ENCODE results near the gene CFTR. TPM values are rescaled to one million over a fixed set of nuclear protein-coding genes. Genes with fewer than 3 reads are reported as not detected.

The CFTR gene
- total RNA-seq, 4 donors from 2014 or later = not detected

DNA sequence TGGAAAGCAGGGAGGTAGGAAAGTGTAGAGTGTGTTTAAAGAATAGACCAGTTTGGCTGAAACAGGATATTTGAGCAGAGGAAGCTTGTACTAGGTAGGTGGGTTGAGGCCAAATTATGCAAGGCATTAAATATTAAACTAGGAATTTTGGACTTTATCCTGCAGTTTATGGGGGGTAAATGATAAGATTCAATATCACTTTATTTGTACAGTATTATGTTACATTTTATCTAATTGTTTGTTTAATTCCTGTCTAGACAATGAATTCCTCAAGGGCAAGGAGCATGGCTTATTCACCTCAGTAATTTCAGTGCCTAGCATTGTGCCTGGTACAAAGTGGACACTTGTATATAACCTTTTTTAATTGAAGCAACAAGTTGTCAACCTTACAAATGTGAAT, 125.9 kb downstream of the CFTR start:
- DNase-seq = no peak
- Histone ChIP-seq H3K27me3 (no peaks in the 10 kb centered on the region), H3K4me3 (replicated peaks in 1 of 3) (no peak overlapping the region), H3K9me3 (no peaks in the 10 kb centered on the region), H3K27ac (no peak overlapping the region), H3K36me3 (no peaks in the 10 kb centered on the region), H3K4me1 (no peaks in the 10 kb centered on the region)
- intact Hi-C loops (cut with DNase I) = no loop called here
- no peak for TF ChIP-seq POLR2A (IDR thresholded peaks at IDR 0.05)
- TF ChIP-seq, protein P1, sequence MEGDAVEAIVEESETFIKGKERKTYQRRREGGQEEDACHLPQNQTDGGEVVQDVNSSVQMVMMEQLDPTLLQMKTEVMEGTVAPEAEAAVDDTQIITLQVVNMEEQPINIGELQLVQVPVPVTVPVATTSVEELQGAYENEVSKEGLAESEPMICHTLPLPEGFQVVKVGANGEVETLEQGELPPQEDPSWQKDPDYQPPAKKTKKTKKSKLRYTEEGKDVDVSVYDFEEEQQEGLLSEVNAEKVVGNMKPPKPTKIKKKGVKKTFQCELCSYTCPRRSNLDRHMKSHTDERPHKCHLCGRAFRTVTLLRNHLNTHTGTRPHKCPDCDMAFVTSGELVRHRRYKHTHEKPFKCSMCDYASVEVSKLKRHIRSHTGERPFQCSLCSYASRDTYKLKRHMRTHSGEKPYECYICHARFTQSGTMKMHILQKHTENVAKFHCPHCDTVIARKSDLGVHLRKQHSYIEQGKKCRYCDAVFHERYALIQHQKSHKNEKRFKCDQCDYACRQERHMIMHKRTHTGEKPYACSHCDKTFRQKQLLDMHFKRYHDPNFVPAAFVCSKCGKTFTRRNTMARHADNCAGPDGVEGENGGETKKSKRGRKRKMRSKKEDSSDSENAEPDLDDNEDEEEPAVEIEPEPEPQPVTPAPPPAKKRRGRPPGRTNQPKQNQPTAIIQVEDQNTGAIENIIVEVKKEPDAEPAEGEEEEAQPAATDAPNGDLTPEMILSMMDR (IDR thresholded peaks at IDR 0.05) = no peak

DNA sequence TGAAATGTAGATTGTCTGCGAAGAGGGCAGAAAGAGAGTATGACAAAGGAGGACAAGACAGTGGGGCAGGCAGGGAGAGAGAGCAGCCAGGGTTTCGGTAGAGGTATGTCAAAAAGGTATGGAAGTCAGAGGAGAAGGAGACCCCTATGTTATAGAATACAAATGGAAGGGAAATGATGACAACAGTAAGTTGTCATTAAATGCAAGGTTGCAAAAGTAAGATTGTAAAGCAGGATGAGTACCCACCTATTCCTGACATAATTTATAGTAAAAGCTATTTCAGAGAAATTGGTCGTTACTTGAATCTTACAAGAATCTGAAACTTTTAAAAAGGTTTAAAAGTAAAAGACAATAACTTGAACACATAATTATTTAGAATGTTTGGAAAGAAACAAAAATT, 126.3 kb downstream of the CFTR start:
- H3K4me1 ChIP-seq = no peaks in the 10 kb centered on the region

DNA sequence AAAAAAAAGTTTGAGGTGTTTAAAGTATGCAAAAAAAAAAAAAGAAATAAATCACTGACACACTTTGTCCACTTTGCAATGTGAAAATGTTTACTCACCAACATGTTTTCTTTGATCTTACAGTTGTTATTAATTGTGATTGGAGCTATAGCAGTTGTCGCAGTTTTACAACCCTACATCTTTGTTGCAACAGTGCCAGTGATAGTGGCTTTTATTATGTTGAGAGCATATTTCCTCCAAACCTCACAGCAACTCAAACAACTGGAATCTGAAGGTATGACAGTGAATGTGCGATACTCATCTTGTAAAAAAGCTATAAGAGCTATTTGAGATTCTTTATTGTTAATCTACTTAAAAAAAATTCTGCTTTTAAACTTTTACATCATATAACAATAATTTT, 130.6 kb downstream of the CFTR start:
- no peak overlapping the region for H3K4me3 ChIP-seq (replicated peaks in 1 of 3)
- H3K27me3 ChIP-seq = no peaks in the 10 kb centered on the region
- H3K36me3 ChIP-seq = no peaks in the 10 kb centered on the region
- TF ChIP-seq, protein P1 (IDR thresholded peaks at IDR 0.05) = no peak
- no peak for TF ChIP-seq POLR2A (IDR thresholded peaks at IDR 0.05)
- H3K27ac ChIP-seq = no peak overlapping the region
- no peaks in the 10 kb centered on the region for H3K9me3 ChIP-seq
- no peaks in the 10 kb centered on the region for H3K4me1 ChIP-seq
- 95 to 97% methylated on average over 2 of the region's 2 CpGs for whole genome bisulfite sequencing, 2 donors
- intact Hi-C loops (cut with DNase I) = no loop called here
- DNase-seq = no peak

More for the DNA sequence above, 126.3 kb downstream of the CFTR start:
- Histone ChIP-seq H3K36me3 (no peaks in the 10 kb centered on the region), H3K27me3 (no peaks in the 10 kb centered on the region), H3K9me3 (no peaks in the 10 kb centered on the region), H3K4me3 (replicated peaks in 1 of 3) (no peak overlapping the region), H3K27ac (no peak overlapping the region)
- intact Hi-C loops (cut with DNase I) = no loop called here
- 88 to 90% methylated on average over 3 of the region's 3 CpGs for WGBS, 2 donors
- DNase-seq = no peak
- TF ChIP-seq, protein P1 (IDR thresholded peaks at IDR 0.05) = no peak
- no peak for TF ChIP-seq POLR2A (IDR thresholded peaks at IDR 0.05)

DNA sequence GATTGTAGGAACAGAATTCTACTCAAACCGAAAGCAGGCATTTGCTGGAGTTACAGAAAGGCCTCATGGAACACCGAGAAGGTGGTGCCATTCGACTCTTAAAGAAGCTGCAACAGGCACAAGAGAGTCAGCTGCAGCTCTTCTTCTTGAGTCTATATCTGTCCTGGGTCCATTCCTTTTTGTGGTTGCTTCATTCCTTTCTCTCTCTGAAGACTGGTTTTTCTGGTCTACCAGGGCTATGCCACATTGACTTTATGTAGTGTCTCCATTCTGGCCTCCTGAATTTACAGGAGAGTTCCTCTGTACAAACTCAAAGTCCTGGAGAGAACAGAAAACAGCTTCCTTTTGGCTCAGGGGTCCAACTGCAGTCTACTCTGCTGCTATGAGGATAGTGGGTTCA, 132.8 kb downstream of the CFTR start:
- H3K27me3 ChIP-seq = no peaks in the 10 kb centered on the region
- no peak for DNase-seq
- intact Hi-C loops (cut with DNase I) = no loop called here
- TF ChIP-seq POLR2A (IDR thresholded peaks at IDR 0.05) = no peak
- TF ChIP-seq, protein P1 (IDR thresholded peaks at IDR 0.05) = no peak
- no peaks in the 10 kb centered on the region for H3K36me3 ChIP-seq
- 87 to 90% methylated on average over 3 of the region's 3 CpGs for WGBS, 2 donors
- H3K9me3 ChIP-seq = no peaks in the 10 kb centered on the region
- no peaks in the 10 kb centered on the region for H3K4me1 ChIP-seq
- no peak overlapping the region for H3K27ac ChIP-seq
- H3K4me3 ChIP-seq (replicated peaks in 1 of 3) = no peak overlapping the region

DNA sequence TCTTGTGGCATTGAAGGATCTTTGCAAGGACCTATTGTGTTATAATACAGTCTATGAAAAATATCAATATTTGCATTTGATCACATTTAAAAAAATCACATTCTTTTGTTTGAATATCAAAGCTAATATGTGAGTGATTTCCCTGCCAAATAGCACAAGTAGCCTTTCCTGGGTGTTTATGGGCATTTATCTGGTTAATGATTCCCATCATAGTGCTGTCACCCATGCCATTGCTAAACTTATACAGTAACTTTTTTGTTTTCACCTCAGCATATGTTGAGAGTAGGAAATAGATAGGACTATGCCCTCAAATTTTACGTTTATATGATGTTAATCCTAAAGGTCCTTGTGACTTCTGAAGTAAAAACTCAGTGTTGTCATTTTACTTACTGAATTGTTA, 136.9 kb downstream of the CFTR start:
- no peaks in the 10 kb centered on the region for H3K36me3 ChIP-seq
- no peak overlapping the region for H3K4me3 ChIP-seq (replicated peaks in 1 of 3)
- H3K4me1 ChIP-seq = no peaks in the 10 kb centered on the region
- H3K9me3 ChIP-seq = no peaks in the 10 kb centered on the region
- no peak overlapping the region for H3K27ac ChIP-seq
- DNase-seq = no peak
- TF ChIP-seq, protein P1 (IDR thresholded peaks at IDR 0.05) = no peak
- TF ChIP-seq POLR2A (IDR thresholded peaks at IDR 0.05) = no peak
- intact Hi-C loops (cut with DNase I) = no loop called here
- WGBS, 2 donors = 54 to 63% methylated on average over 1 of the region's 1 CpG
- H3K27me3 ChIP-seq = no peaks in the 10 kb centered on the region

Measured in thyroid gland (tissue), 4 donors.